ENCODE data around the gene DNTTIP2. TPM values are rescaled to one million over a fixed set of nuclear protein-coding genes. Genes with fewer than 3 reads are reported as not detected.

Gene DNTTIP2
- total RNA-seq, 1 experiment from 2014 or later, result 39.9 TPM

DNA sequence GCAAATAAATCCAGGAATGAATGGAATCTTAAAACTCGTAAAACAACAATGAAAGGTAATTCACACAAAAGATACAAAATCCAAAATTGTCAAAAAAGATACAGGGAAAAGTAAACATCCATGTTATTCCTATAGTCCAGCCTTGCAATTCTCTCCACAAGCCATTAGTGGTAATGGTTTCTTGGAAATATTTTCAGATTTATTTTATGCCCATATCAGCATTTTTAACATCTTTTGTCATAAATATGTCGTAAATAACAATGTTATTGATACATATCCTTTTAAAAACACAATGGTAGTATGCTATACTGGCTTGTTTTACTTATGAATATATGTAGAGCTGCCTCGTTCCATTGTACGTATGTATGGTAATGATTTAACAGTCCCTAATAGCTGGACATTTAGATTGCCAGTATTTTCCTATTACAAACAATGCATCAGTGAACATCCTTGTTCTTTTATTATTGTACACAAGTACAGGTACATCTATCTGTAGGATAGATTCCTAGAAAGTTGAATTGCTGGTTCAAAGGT lies 30.6 kb downstream of the DNTTIP2 start:
- no peaks in the 10 kb centered on the region for H3K4me1 Mint-ChIP-seq (ENCODE audit: low read depth, unreplicated experiment)
- H3K4me3 Mint-ChIP-seq (ENCODE audit: unreplicated experiment), result peak overlapping the region; percentile 81
- H3K27me3 Mint-ChIP-seq (ENCODE audit: insufficient read depth, unreplicated experiment), result no peaks in the 10 kb centered on the region
- CTCF ChIA-PET, result interaction anchor here (0.9 kb wide), 1 partner anchor 210 kb away, joined by 3 read pairs; no protein-coding TSS in a partner anchor
- Histone ChIP-seq H3K4me1 (peaks cover 6% of the 10 kb centered on the region), H3K9me3 (no peaks in the 10 kb centered on the region), H3K4me3 (ENCODE audit: low read depth, low read length) (peak overlapping the region; percentile 84), H3K36me3 (ENCODE audit: control insufficient read depth, insufficient read depth, low read length) (no peaks in the 10 kb centered on the region), H3K27me3 (replicated peaks; ENCODE audit: control insufficient read depth, insufficient read depth, low read length) (no peaks in the 10 kb centered on the region)
- H3K27ac Mint-ChIP-seq (ENCODE audit: unreplicated experiment), result peak overlapping the region; percentile 88
- intact Hi-C loops (cut with micrococcal nuclease; ENCODE audit: unreplicated experiment), result loop anchor here (10.0 kb wide), 1 partner anchor 544 kb away; no protein-coding TSS in a partner anchor
- POLR2A ChIA-PET, result no interaction called here
- H3K9me3 Mint-ChIP-seq (ENCODE audit: unreplicated experiment), result peaks cover 8% of the 10 kb centered on the region
- TSS peak; percentile 59 for BruUV-seq (replicated peaks)
- no peak for DNase-seq
- TF ChIP-seq, protein P1, sequence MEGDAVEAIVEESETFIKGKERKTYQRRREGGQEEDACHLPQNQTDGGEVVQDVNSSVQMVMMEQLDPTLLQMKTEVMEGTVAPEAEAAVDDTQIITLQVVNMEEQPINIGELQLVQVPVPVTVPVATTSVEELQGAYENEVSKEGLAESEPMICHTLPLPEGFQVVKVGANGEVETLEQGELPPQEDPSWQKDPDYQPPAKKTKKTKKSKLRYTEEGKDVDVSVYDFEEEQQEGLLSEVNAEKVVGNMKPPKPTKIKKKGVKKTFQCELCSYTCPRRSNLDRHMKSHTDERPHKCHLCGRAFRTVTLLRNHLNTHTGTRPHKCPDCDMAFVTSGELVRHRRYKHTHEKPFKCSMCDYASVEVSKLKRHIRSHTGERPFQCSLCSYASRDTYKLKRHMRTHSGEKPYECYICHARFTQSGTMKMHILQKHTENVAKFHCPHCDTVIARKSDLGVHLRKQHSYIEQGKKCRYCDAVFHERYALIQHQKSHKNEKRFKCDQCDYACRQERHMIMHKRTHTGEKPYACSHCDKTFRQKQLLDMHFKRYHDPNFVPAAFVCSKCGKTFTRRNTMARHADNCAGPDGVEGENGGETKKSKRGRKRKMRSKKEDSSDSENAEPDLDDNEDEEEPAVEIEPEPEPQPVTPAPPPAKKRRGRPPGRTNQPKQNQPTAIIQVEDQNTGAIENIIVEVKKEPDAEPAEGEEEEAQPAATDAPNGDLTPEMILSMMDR (IDR thresholded peaks at IDR 0.05; ENCODE audit: insufficient read depth in 1 of 2, low read depth in 1 of 2, low read length in 1 of 2, severe bottlenecking in 1 of 2, unreplicated experiment in 1 of 2), result no peak
- peaks cover 24% of the 10 kb centered on the region for H3K36me3 Mint-ChIP-seq (ENCODE audit: insufficient read depth, unreplicated experiment)

DNA sequence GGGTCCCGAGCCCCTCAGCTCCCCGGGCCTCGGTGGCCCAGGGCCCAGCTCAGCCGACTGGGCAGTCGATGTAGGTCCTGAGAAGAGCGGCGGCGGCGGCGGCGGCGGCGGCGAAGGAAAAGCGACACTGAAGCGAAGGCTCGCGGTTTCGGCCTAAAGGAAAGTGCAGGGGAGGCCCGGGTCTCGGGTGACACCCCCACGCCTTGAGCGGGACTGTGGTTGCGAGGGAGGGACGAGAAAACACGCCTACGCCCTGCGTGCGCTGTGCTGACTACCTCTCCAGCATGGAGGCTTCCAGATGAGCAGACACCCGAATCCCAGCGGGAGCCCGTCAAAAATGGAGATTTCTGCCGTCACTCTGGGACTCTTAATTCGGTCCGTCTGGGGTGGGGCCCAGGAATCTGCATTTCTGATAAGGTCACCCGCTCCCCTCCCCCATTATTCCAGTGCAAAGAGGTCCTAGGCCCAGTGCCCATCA lies 31.2 kb downstream of the DNTTIP2 start:
- TF ChIP-seq, protein P1 (IDR thresholded peaks at IDR 0.05; ENCODE audit: insufficient read depth in 1 of 2, low read depth in 1 of 2, low read length in 1 of 2, severe bottlenecking in 1 of 2, unreplicated experiment in 1 of 2), result no peak
- H3K4me1 ChIP-seq, result peaks cover 6% of the 10 kb centered on the region
- ChIA-PET CTCF (interaction anchor here (0.6 to 0.9 kb wide), 4 partner anchors 36 to 209 kb away, joined by 3 read pairs; no protein-coding TSS in a partner anchor), POLR2A (interaction anchor here (0.6 kb wide), 3 partner anchors 31 to 886 kb away, joined by 4 to 12 read pairs (median 4); partner anchors contain the start of genes DIPK1A and DNTTIP2)
- Mint-ChIP-seq H3K4me1 (ENCODE audit: low read depth, unreplicated experiment) (no peaks in the 10 kb centered on the region), H3K27me3 (ENCODE audit: insufficient read depth, unreplicated experiment) (no peaks in the 10 kb centered on the region), H3K36me3 (ENCODE audit: insufficient read depth, unreplicated experiment) (peaks cover 24% of the 10 kb centered on the region), H3K4me3 (ENCODE audit: unreplicated experiment) (peak overlapping the region; percentile 81), H3K27ac (ENCODE audit: unreplicated experiment) (peak overlapping the region; percentile 88), H3K9me3 (ENCODE audit: unreplicated experiment) (peaks cover 8% of the 10 kb centered on the region)
- DNase-seq, result peak; percentile 70 to 80
- H3K4me3 ChIP-seq (ENCODE audit: low read depth, low read length), result peak overlapping the region; percentile 84
- no peaks in the 10 kb centered on the region for H3K9me3 ChIP-seq
- intact Hi-C loops (cut with micrococcal nuclease; ENCODE audit: unreplicated experiment), result loop anchor here (1.0 to 10.0 kb wide), 3 partner anchors 26 to 543 kb away; no protein-coding TSS in a partner anchor
- no peaks in the 10 kb centered on the region for H3K27me3 ChIP-seq (replicated peaks; ENCODE audit: control insufficient read depth, insufficient read depth, low read length)
- BruUV-seq (replicated peaks), result no TSS peak
- no peaks in the 10 kb centered on the region for H3K36me3 ChIP-seq (ENCODE audit: control insufficient read depth, insufficient read depth, low read length)

DNA sequence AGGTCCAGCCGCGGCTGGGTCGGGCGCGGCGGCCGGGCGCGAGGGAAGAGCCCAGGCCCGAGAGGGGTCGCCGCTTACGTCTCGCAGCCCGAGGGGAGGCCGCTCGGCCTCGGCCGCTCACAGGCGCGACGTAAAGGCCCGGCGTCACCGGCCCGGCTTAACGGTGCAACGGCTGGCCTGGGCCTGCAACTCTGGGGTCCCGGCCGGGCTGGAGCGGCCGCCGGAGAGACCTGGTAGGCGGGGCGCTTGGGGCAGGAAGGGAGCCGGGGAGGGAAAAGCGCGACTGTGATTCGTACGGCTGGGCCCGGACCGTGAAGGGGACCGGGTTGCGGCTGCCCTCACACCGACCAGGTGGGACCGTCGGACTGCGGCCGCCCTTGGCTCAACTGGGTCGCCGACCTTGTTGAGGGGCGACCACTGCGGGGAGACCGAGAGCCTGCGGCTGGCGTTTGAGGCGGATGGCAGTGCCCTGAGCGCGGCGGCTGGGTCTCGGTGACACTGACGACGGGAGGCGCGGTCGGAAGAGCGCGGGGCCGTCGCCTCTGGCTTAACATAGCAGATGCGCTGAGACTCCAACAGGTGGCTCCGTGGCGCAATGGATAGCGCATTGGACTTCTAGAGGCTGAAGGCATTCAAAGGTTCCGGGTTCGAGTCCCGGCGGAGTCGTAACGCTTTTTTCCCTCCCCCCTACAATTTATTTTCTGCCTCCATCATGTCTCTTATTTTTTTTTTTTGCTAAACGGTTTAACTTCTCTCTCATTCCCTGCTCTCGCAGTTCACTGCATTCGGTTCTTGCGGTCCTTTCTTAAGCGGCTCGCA lies 31.8 kb downstream of the DNTTIP2 start:
- no peaks in the 10 kb centered on the region for H3K4me1 Mint-ChIP-seq (ENCODE audit: low read depth, unreplicated experiment)
- H3K4me1 ChIP-seq, result peaks cover 6% of the 10 kb centered on the region
- TF ChIP-seq, protein P1 (IDR thresholded peaks at IDR 0.05; ENCODE audit: insufficient read depth in 1 of 2, low read depth in 1 of 2, low read length in 1 of 2, severe bottlenecking in 1 of 2, unreplicated experiment in 1 of 2), result peak in 1 of 2 experiments; percentile 9
- no peaks in the 10 kb centered on the region for H3K36me3 ChIP-seq (ENCODE audit: control insufficient read depth, insufficient read depth, low read length)
- peak overlapping the region; percentile 84 for H3K4me3 ChIP-seq (ENCODE audit: low read depth, low read length)
- POLR2A ChIA-PET, result interaction anchor here (0.6 kb wide), 3 partner anchors 32 to 886 kb away, joined by 4 to 12 read pairs (median 4); partner anchors contain the start of genes DIPK1A and DNTTIP2
- no peaks in the 10 kb centered on the region for H3K9me3 ChIP-seq
- TSS peak; percentile 61 for BruUV-seq (replicated peaks)
- peaks cover 24% of the 10 kb centered on the region for H3K36me3 Mint-ChIP-seq (ENCODE audit: insufficient read depth, unreplicated experiment)
- H3K9me3 Mint-ChIP-seq (ENCODE audit: unreplicated experiment), result peaks cover 8% of the 10 kb centered on the region
- CTCF ChIA-PET, result interaction anchor here (0.6 to 1.7 kb wide), 6 partner anchors 34 to 218 kb away, joined by 3 to 10 read pairs (median 3); no protein-coding TSS in a partner anchor
- peak overlapping the region; percentile 88 for H3K27ac Mint-ChIP-seq (ENCODE audit: unreplicated experiment)
- intact Hi-C loops (cut with micrococcal nuclease; ENCODE audit: unreplicated experiment), result loop anchor here (1.0 to 10.0 kb wide), 3 partner anchors 27 to 542 kb away; no protein-coding TSS in a partner anchor
- peak; percentile 79 to 84 for DNase-seq
- H3K27me3 ChIP-seq (replicated peaks; ENCODE audit: control insufficient read depth, insufficient read depth, low read length), result no peaks in the 10 kb centered on the region
- no peaks in the 10 kb centered on the region for H3K27me3 Mint-ChIP-seq (ENCODE audit: insufficient read depth, unreplicated experiment)
- H3K4me3 Mint-ChIP-seq (ENCODE audit: unreplicated experiment), result peak overlapping the region; percentile 81

Measured in Caco-2 (cell line).